NCI-H748 (cell line): Measurements from ENCODE around the gene PPP6R2.

Source experiments
- DNase-seq: peaks from one replicate; lab custom pipeline; 2025; ENCODE audit not compliant: unreplicated experiment; lab: John Stamatoyannopoulos, UW

Gene PPP6R2

GRCh38 chr22:50443801-50444625 is 100.9 kb downstream of the PPP6R2 start:
- no peak for DNase-seq

- DNase-seq, result no peak
Measured at GRCh38 chr22:50444663-50445062, 101.5 kb downstream of the PPP6R2 start.

GRCh38 chr22:50445071-50445879 is 102.1 kb downstream of the PPP6R2 start:
- DNase-seq, result no peak

- DNase-seq, result no peak
Measured at GRCh38 chr22:50445880-50446707, 103.0 kb downstream of the PPP6R2 start.

GRCh38 chr22:50446708-50447575 is 103.8 kb downstream of the PPP6R2 start:
- DNase-seq, result no peak

GRCh38 chr22:50447576-50448551 is 104.7 kb downstream of the PPP6R2 start:
- DNase-seq, result no peak

- DNase-seq, result no peak
Measured at GRCh38 chr22:50452649-50453048, 109.5 kb downstream of the PPP6R2 start.

- DNase-seq, result no peak
Measured at GRCh38 chr22:50454556-50455075, 111.5 kb downstream of the PPP6R2 start.

- DNase-seq, result no peak
Measured at GRCh38 chr22:50455201-50455600, 112.1 kb downstream of the PPP6R2 start.

- DNase-seq, result no peak
Measured at GRCh38 chr22:50456026-50456425, 112.9 kb downstream of the PPP6R2 start.

- no peak for DNase-seq
Measured at GRCh38 chr22:50456466-50457234, 113.5 kb downstream of the PPP6R2 start.

- no peak for DNase-seq
Measured at GRCh38 chr22:50459016-50459415, 115.9 kb downstream of the PPP6R2 start.

GRCh38 chr22:50459496-50460140 is 116.5 kb downstream of the PPP6R2 start:
- DNase-seq, result no peak

- DNase-seq, result no peak
Measured at GRCh38 chr22:50460938-50461337, 117.8 kb downstream of the PPP6R2 start.

- DNase-seq, result no peak
Measured at GRCh38 chr22:50461536-50461935, 118.4 kb downstream of the PPP6R2 start.

GRCh38 chr22:50461979-50462540 is 118.9 kb downstream of the PPP6R2 start:
- DNase-seq, result no peak

- DNase-seq, result no peak
Measured at GRCh38 chr22:50463188-50463900, 120.2 kb downstream of the PPP6R2 start.
